GM12892 (cell line): Measurements from ENCODE around the gene TMEM186.

Experiments
- DNase-seq: peaks from one replicate; pipeline ENCODE4 v3.0.0; 2011; ENCODE audit not compliant: insufficient read length
- FAIRE-seq: peaks from 2 replicates; lab custom pipeline; 2011; peaks lifted over from hg19 to GRCh38; lab: Jason Lieb, UNC
- POLR2A ChIP-seq: IDR thresholded peaks from 2 replicates; pipeline ENCODE4 v1.6.1; 2011; ENCODE audit warnings: low read depth, low read length, control low read depth
- POLR2AphosphoS5 ChIP-seq: IDR thresholded peaks from 2 replicates; pipeline ENCODE4 v1.6.1; 2011; ENCODE audit warnings: low read depth, low read length, control low read depth
- TAF1 ChIP-seq: IDR thresholded peaks from 2 replicates; pipeline ENCODE4 v1.6.1; 2011; ENCODE audit warnings: low read depth, mild to moderate bottlenecking, control low read depth, low read length, borderline replicate concordance

TMEM186 gene

DNA sequence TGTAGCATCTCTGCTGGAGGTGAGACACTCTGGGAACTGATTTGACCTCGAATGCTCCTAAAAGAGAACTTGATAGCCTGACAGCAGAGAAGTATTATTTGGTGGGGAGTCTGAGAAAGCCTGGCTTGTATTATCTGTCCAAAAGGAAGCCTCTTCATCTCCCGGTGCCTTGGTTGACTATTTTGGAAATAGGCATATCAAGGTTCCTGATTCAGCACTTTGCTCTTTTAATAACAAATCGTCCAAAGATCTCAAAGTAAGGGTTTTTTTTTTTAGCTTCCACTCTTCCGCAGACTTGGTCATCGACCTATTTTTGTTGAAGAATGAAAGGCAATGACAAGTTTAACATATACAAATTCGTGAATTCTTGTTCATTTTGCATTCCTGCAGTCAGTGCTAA, 14.8 kb downstream of the TMEM186 start:
- DNase-seq, result no peak
- FAIRE-seq, result no peak
- TF ChIP-seq POLR2AphosphoS5 (no peak), POLR2A (no peak), TAF1 (no peak)

DNA sequence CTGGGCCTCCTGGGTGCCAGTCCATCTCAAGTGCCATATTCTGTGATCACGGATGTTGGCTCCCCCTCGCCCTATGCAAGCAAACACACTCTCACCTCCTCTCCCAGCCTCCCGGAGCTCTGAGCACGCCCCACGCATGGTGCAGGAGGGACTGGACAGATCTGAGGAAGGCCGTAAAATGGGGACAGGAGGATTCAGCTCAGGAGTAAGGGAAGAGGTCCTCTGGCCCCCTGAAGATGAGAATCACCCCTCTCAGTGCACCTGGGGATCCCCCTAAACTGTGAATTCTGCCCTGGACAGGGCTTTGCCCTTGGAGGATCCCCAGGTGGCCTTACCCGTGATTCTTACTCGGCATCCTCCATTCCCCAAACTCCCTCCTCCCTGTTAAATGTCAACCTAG, 15.6 kb downstream of the TMEM186 start:
- FAIRE-seq (no peak), DNase-seq (no peak)
- TF ChIP-seq POLR2A, result no peak
- no peak for TF ChIP-seq POLR2AphosphoS5
- no peak for TF ChIP-seq TAF1

DNA sequence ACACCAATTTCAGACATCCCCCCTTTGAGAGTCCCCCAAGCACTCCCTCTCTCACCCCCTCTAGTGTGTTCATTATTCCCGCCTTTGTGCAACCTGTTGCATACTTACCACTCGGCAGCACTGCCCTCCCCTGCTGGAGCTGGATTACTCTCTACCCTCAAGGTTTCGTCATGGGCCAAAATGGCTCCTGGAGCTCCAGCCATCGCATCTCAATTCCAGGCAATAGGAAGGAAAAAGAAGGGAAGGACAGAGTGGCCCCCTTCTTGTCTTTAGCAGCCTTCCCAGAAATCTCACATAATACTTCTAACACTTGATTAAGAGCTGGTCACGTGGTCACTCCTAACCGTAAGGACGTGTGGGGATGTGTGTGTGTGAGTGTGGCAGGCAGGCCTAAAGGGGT, 20.2 kb downstream of the TMEM186 start:
- TF ChIP-seq TAF1 (no peak), POLR2A (no peak), POLR2AphosphoS5 (no peak)
- FAIRE-seq, result no peak

DNA sequence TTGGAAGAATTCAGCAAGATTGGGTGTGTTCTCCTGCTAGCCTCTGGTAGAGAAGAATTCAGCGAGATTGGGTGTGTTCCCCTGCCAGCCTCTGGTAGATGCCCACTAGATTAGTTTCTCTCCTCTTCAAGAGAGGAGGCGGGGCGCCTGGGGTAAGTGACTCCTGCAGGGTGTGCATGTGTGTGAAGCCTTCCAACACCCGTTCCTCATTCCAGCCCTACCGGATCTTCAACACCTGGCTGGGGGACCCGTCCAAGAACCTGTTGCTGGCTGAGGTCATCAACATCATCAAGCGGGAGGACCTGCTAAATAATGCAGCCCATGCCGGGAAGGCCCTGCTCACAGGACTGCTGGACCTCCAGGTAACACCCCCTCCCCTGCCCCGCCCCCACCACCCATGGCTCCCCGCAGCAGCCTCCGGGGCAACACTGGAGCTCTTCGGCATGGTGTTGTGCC, 21.3 kb downstream of the TMEM186 start:
- no peak for FAIRE-seq

More for the DNA sequence above, 20.2 kb downstream of the TMEM186 start:
- DNase-seq, result no peak

DNA sequence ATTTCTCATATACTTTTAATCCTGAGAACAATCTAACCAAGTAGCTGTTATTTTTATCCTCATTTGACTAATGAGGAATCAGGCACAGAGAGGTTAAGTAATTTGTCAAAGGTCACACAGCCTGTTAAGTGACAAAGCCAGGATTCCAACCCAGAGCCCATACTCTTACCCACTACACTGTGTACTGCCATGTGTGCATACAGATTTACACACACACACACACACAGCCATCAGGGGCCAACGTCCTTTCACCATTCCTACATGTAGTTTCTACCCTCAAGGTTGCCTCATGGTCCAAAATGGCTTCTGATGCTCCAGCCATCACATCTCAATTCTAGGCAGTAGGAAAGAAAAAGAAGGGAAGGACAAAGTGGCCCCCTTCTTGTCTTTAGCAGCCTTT, 22.1 kb downstream of the TMEM186 start:
- no peak for DNase-seq
- no peak for FAIRE-seq
- TF ChIP-seq TAF1, result no peak
- TF ChIP-seq POLR2AphosphoS5, result no peak
- no peak for TF ChIP-seq POLR2A

More for the DNA sequence above, 21.3 kb downstream of the TMEM186 start:
- DNase-seq, result no peak
- TF ChIP-seq POLR2AphosphoS5, result no peak
- no peak for TF ChIP-seq TAF1
- no peak for TF ChIP-seq POLR2A

DNA sequence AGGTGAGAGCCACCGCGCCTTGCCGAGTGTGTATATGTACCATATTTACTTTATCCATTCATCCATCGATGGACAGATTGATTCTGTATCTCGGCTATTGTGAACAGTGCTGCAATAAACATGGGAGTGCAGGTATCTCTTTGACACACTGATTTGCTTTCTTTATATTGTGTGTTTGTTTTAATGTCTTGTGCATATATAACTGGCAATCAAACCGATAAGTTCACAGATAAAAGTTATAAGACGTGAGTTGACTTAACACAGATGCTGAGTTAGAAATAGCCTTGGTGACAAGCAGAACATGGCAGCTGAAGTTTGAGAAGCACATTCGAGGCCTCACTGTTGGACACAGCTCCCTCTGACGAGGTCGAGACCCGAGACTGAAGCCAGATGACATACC, 23.2 kb downstream of the TMEM186 start:
- TF ChIP-seq POLR2AphosphoS5, result no peak
- FAIRE-seq, result no peak

DNA sequence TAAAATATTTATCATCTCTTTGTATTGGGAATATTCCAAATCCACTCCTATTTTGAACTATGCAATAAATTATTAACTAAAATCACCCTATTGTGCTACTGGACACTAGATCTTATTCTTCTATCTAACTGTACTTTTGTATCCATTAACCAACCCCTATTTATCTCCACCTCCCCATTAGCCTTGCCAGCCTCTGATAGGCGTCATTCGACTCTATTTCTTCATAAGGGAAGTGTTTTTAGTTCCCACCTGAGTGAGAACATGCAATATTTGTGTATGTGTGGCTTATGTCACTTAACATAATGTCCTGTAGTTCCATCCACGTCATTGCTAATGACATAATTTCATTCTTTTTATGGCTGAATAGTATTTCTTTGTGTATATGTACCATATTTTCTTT, 23.9 kb downstream of the TMEM186 start:
- FAIRE-seq, result no peak
- DNase-seq, result no peak
- TF ChIP-seq TAF1 (no peak), POLR2A (no peak), POLR2AphosphoS5 (no peak)

More for the DNA sequence above, 23.2 kb downstream of the TMEM186 start:
- no peak for DNase-seq

DNA sequence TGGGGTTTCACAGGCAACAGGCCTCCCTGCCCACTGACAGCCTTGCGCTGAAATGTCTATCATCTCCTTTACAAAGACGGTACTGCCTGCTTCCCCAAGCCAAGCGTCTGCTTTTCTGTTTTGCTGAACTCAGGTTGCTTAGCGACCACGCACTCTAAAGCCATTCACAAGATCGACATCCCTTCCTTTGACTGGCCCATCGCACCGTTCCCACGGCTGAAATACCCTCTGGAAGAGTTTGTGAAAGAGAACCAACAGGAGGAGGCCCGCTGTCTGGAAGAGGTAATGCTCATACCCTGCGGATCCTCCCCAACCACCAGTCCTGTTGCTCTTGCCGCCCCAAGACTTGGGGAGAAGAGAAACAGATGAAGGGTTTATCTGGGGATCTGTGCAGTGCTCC, 28.7 kb downstream of the TMEM186 start:
- TF ChIP-seq POLR2A, result no peak
- no peak for TF ChIP-seq TAF1
- TF ChIP-seq POLR2AphosphoS5, result no peak

DNA sequence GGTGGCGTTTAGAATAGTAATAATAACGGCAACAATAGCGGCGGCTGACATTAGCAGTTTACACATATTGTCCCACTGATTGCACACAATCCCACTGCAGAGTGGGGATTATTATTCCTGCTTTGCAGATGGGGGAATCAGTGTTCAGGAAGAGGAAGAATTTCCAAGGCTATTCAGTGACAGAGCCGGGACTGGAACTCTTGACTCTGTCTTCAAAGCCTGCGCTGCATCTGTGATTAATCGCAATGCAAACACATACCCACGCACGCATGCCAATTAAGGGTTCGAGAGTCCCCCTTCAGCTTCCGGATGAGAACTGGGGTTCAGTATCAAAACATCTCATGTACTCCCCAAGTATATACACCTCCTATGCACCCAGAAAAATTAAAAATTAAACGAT, 29.2 kb downstream of the TMEM186 start:
- TF ChIP-seq TAF1, result no peak
- TF ChIP-seq POLR2AphosphoS5, result no peak
- TF ChIP-seq POLR2A, result no peak
- FAIRE-seq (no peak), DNase-seq (no peak)

More for the DNA sequence above, 28.7 kb downstream of the TMEM186 start:
- no peak for FAIRE-seq
- DNase-seq, result no peak

DNA sequence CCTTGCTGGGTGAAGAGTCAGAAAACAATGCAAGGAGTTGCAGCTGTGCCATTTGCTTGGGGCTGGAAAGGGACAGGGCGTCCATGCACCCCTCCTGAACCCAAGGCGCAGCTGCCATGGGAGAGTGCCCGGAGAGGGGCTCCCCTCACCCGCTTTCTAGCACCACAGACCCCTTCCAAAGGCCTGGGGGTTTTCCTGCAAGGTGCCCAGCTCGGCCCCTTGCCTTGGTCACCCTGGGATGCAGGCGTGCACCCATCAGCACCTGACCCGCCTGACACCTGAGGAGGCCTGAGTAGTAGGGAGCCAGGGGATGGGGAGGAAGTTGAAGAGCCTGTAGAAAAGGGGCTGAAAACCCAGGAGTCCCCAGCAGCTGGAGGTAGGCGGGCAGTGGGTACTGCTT, 30.3 kb downstream of the TMEM186 start:
- DNase-seq, result no peak
- FAIRE-seq, result no peak
- TF ChIP-seq POLR2A (no peak), POLR2AphosphoS5 (no peak), TAF1 (no peak)

DNA sequence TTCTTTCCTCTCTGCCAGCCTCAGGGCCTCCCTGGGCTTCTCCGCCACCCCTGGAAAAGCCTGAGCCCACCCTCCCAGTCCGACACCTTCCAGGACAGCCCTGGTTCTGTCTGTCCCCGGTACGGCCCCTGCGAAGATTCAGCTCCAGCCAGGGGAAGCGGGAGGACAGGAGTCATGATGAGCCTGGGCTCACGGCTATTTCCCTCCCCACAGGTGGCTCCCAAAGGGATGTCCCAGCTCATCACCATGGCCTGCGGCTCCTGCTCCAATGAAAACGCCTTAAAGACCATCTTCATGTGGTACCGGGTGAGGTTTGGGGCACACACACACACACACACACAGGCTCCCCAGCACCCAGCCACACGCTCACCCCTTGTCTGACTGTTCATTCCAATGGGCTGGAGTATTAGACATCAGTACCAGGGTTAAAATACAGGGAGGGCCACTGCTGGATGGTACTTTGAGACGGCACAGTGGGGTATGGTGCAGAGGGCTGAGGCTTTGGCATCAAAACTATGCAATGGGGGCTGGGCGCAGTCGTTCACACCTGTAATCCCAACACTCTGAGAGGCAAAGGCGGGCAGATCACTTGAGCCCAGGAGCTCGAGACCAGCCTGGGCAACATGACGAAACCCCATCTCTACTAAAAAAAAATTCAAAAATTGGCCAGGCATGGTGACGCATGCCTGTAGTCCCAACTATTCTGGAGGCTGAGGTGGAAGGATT, 32.8 kb downstream of the TMEM186 start:
- FAIRE-seq (no peak), DNase-seq (no peak)
- TF ChIP-seq POLR2AphosphoS5 (no peak), POLR2A (no peak), TAF1 (no peak)

DNA sequence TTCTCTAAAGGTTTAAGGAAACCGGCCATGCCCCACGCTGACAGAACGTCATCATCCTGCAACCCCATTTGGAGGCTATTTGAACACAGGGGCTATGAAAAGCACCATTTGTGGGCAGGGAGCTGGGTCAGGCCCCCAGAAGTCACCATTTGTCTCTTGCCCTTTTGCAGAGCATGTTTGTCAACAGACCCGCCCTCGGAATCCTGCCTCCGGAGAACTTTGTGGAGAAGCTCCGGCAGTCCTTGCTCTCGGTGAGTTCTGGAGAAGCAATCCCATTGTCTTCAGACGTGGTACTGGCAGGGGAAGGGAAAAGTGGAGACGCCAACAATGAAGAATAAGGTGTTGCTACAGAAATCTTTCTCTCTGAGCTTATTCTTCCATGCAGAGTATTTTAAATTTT, 33.5 kb downstream of the TMEM186 start:
- no peak for FAIRE-seq
- no peak for DNase-seq
- no peak for TF ChIP-seq TAF1
- no peak for TF ChIP-seq POLR2AphosphoS5
- no peak for TF ChIP-seq POLR2A
